ENCODE results near the gene PRKCH.
"Not testable (repeated sequence)": the region's sequence is repeated elsewhere in the genome, so short reads cannot be mapped to it uniquely, and the experiment has no call there.

The PRKCH gene

GRCh38 chr14:61461808-61462275 lies 140.5 kb downstream of the PRKCH start:
- DNase-seq, result peak; percentile 53

DNA sequence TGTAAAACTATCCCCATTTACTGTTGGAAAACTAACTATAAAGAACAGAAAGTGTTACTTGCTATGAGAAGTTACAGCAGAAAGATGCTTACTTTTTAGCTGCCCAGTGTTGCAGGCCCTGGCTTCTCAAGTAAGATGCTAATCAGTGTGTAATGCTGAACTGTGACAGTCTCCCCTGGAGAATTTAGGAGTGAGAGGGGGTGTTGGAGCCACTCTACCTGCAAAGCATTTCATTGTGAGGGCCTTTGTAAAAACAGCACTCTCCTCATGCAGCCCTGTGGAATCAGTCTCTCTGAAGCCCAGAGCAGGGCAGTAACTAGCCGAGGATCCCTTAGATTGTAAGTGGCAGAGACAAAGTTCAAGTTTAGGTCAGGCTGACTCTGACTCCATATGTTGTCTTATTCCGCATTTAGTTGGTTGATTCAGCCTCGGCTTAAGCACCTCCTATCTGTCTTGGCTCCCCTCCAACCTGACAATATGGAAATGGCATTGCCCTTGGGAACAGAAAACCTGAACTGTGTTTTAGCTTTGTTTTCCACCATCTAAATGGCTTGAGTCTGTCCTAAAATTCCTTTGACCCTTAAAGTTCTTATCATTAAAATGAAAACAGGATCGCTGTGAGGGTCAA lies 141.3 kb downstream of the PRKCH start:
- DNase-seq, result no peak

DNA sequence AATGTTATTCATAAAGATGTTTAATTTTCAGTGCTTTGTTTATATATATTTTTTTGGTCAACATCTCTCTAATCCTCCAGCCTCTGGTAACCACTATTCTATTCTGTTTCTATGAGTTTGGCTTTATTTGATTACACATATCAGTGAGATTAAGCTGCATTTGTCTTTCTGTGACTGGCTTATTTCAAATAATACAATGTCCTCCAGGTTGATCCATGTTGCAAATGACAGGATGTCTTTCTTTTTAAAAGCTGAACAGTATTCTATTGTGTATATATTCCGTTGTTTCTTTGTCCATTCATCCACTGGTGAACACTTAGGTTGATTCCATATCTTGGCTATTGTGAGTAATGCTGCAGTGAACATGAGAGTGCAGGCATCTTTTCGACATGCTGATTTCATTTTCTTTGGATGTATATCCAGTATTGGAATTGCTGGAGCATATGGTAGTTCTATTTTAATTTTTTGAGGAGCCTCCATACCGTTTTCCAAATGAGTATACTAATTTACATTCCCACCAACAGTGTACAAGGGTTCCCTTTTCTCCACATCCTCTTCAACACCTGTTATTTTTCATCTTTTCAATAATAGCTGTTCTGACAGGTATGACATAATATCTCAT lies 142.4 kb downstream of the PRKCH start:
- DNase-seq, result no peak

DNA sequence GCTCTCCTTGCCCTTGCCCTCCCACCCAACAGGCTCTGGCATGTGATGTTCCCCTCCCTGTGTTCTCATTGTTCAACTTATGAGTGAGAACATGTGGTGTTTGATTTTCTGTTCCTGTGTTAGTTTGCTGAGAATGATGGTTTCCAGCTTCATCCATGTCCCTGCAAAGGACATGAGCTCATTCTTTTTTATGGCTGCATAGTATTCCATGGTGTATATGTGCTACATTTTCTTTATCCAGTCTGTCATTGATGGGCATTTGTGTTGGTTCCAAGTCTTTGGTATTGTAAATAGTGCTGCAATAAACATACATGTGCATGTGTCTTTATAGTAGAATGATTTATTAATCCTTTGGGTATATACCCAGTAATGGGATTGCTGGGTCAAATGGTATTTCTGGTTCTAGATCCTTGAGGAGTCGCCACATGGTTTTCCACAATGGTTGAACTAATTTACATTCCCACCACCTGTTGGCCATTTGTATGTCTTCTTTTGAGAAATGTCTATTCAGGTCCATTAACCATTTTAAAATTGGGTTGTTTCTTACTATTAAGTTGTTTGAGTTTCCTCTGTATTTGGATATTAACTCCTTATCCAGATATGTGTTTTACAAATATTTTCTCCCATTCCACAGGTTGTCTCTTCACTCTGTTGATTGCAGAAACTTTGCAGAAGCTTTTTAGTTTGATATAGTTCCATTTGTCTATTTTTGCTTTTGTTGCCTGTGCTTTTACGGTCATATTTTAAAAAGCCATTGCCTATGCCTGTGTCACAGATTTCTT lies 143.4 kb downstream of the PRKCH start:
- DNase-seq, result not testable (repeated sequence)

DNA sequence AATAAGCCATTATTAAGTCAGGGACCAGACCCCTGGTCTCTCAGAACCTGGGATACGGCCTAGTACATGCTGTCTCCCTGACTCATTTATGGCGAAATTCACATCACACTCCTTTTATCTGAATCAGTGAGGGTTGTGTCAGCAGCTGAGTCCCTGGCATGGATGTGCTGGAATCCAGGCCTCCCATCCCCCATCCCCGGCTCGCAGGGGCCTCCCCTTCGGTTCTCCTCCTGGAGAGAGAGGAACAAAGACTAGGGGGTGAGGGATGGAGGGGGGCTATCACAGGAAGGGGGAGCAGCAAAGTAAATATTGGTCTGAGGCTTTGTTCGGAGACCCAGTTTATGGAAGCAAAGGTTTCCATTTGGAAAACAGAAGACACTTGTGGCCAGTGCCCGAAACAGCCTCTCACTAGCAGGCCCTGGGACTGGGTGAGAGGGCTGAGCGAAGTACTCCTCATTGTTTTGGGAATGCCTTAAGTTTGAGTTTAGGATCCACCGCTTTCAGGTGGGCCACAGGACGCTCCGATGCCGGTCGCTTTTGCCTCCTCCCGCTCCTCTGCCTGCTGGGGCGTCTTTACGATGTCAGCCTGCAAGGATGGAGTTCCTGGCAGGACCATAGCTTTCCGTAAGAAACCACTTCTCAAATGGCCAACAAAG lies 145.0 kb downstream of the PRKCH start:
- DNase-seq, result no peak

DNA sequence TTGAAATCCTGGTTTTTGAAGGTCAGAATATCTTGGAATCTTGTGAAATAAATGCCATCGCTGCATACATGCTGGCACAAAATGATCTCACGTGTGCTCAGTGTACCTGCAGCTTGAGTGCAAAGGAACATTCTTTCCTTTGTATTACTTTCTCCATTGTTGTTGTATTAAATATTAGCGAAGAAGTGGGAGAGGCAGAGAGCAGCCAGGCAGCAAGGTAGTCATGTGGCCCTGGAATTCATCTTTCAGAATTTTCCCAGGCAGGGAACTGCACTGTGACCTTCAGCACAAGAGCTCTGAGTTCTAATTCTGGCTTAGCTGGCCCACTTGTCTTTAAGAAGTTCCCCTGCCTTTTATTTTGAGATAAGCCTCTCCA lies 145.5 kb downstream of the PRKCH start:
- no peak for DNase-seq

DNA sequence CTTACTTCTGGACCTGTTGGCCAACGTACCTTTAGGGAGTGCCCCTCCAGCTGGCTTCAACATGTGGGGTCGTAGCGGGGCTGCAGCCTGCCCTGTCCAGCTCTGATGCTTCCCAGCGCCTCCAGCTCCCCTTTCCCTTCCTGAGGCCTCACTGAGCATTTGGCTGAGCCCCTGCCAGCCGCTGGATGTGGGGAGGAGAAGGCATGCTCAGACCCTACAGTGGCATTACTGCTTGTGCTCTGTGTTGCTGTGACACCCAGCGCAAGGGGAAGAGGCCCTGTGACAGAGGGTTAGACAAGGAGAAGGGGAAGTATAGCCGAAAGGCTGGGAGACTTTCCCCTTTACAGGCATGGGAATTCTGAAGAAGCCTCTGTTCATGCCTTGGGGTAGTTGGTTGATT lies 145.9 kb downstream of the PRKCH start:
- DNase-seq, result no peak

DNA sequence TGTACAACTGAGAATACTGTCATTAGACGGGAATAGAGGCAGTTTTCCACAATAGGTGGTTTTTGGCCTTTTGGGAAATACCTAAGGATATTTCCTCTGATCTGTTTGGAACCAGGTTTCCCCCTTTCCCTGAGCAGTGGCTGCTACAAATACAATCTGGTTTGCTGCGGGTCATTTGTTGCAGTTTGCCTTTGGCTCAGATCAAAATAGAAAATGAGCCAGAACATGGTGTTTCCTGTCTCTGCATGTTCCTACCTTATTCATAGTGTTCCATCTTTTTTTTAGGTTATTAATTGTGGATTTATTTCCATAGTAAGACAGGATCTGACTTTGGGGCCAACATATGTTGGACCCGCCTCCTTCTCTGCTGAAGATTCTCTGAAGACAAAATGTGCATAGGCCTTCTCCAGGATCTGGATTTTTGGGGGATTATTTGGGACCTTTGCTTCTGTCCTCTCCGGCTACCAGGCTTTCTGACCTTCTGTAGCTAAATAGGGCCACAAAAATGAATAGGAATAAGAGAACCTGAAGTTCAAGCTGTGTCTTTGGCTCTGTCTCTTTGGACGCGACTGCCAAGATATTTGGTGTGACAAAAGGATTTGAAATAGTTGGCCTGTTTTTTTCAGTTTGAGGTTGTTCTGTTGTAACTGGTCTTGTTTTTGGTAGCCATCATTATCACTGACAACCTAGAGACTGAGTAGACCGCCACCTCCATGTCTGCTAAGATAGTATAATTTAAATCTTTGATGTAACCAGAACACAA lies 146.9 kb downstream of the PRKCH start:
- no peak for DNase-seq

GRCh38 chr14:61469781-61470180 lies 148.4 kb downstream of the PRKCH start:
- DNase-seq, result no peak

DNA sequence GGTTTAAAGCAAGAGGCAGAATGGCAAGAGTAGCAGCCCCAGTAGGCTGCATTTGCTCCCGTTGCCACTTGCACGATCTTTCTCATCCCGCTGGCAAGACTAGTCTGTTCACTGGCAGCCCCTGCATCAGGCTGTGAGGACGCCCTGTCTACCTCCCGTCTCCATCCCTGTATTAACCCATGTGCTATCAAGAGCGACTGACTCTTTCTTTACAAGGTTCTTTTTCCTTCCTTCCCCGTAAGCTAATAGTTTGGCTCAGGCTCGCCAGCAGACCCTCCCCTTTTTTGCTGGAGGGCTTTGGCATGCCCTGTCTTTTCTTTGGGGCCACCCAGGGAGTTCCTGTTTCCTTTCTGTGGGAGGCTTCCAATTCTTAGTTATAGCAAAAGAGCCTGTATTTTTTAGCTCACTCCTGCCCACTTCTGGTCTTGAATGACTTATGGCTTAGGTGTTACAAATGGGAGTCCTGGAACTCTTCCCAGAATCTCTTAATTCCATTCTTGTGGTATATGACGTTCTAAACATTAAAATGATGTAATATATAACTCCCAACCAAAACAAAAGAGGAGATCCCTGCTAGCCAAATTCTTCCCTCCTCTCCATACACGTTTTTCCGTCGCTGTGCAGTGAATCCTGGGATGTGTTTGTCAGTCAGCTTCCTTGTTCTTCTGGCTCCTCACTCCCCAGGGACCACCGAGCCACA lies 149.0 kb downstream of the PRKCH start:
- peak; percentile 37 for DNase-seq

DNA sequence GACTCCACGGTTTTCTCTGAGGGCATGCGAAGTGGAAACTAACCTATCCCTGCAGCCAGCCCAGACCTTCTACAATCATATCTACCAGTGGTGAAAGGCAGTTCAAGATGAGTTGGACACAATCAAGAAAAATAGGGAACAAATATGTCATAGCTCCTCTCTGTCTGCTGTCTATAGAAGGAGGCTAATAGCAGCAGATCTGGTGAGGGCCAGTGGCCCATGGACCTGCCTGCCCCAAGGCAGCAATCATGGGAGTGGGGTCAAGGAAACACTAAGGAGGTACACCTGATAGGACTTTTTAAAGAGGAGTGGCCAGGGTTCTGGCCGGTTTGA lies 149.5 kb downstream of the PRKCH start:
- DNase-seq, result no peak

GRCh38 chr14:61471297-61472005 lies 150.1 kb downstream of the PRKCH start:
- DNase-seq, result no peak

DNA sequence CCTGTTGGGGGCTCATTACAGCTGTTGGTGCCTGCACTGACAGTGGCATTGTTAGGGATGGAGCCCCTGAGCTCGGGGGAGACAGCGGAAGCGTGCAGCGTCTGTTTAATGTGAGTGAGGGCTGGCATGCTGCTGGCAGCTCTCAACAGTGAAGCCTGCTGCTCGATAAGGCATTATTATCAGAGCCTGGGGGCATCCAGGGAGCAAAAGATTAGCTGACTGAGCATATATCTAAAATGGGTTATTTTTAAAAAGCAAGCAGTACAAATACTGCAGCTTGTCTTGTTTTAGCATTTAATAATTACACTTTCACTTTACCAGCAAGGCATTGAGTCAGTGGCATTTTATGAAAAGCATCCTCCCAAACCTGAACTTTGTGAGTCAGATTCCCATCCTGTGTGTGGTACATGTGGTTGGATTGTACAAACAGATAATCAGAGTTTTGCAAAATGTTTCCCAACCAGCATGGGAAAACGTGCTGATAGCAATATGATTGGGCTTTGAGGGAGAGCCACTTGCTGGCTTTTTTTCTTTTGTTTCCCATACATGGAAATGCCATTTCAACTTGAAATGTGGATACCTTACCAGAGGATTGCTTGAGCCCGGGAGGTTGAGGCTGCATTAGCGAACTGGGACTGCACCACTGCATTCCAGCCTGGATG lies 150.8 kb downstream of the PRKCH start:
- DNase-seq, result no peak

GRCh38 chr14:61472801-61473376 lies 151.5 kb downstream of the PRKCH start:
- DNase-seq, result no peak

DNA sequence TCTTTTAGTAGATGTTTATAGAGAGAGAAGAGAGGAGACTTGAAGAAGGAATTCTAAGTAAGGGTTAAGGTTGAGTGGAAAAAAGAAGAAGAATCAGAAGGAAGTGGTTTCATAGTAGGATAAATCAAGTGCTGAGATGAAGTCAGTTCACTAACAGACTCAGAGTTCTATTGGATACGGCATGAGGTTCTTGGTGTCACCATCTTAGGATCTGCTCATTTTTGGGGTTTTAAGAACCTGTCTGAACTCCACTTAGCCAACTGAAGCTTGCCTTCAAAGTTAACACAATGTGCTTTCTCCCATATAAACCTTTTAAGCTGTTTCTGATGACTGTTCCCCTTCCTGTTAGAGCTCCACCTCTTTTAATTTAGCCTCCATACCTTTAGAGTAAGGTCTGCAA lies 152.6 kb downstream of the PRKCH start:
- no peak for DNase-seq

DNA sequence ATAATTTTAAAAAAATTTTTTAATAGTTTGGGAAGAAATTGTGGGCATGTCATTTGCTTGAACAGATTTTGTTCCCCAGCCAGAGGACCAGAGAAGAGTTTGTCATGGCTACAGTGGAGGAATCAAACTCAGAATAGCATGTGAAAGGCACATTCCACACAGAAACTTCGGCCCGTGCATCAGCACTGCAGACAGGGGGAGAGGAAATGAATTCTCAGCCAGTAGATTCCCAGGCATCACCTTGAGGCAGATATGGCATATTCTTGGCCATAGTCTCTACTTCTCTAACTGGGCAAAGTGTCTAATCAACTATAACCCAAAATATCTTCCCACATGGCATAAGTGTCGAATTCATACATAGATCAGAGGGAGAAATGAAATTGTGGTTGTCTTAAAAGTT lies 153.3 kb downstream of the PRKCH start:
- no peak for DNase-seq

GRCh38 chr14:61475316-61475715 lies 153.9 kb downstream of the PRKCH start:
- DNase-seq, result peak; percentile 77

- no peak for DNase-seq
Observed at GRCh38 chr14:61476105-61476753, 154.8 kb downstream of the PRKCH start.

DNA sequence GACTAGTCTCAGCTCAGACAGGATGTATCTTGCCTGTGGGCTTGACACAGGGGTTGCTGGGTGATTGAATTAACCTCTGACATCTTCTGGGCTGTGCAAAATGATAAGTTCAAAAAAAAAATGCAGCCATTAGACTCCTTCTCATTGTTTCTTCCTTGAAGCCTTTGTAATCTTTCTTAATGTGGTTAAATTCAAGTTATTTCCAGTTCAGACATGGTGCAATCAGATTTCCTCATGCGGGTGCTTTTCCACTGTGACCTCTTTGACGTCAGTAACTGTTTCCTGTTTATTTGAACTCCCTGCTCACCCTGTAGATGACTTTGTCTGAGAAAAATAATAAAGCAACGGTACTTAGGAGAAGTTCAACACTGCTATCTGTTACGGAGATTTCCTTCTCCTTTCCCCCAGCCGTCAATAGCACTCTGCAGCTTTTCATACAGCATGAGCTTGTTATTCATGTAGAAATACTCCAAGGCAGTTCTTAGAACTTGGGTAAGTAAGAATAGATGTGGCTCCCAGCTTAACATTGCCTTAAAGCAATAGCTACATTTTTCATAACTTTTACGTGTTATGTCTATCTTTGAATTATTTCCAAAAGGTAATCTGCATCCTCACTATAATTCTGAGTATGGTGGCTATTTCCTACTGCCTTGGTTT lies 155.5 kb downstream of the PRKCH start:
- DNase-seq, result no peak
